ENCODE data around the gene NENF. TPM values are rescaled to one million over a fixed set of nuclear protein-coding genes. Genes with fewer than 3 reads are reported as not detected.
A peak's percentile ranks its signal among the peaks of the same experiment; 100 is the strongest.

NENF gene
- total RNA-seq, 1 donor from 2014 or later = 26.6 TPM

- no peak overlapping the region for H3K27ac Mint-ChIP-seq
- TF ChIP-seq CTCF (IDR thresholded peaks at IDR 0.05; ENCODE audit: unreplicated experiment) = no peak
- H3K4me1 Mint-ChIP-seq (ENCODE audit: low read depth) = peaks cover 20% of the 10 kb centered on the region
- H3K4me3 Mint-ChIP-seq (ENCODE audit: low read depth) = no peak overlapping the region
- no peak for DNase-seq (ENCODE audit: low spot score, unreplicated experiment)
- no peaks in the 10 kb centered on the region for H3K36me3 Mint-ChIP-seq (ENCODE audit: insufficient read depth)
- H3K27me3 Mint-ChIP-seq = peaks cover 2% of the 10 kb centered on the region
- no peaks in the 10 kb centered on the region for H3K9me3 Mint-ChIP-seq (ENCODE audit: low read depth)
These were observed 35.2 kb downstream of the NENF start for GRCh38 chr1:212467843-212468482.

GRCh38 chr1:212470059-212470458, 37.3 kb downstream of the NENF start:
- no peaks in the 10 kb centered on the region for H3K27me3 Mint-ChIP-seq
- no peaks in the 10 kb centered on the region for H3K9me3 Mint-ChIP-seq (ENCODE audit: low read depth)
- no peak for DNase-seq (ENCODE audit: low spot score, unreplicated experiment)
- H3K36me3 Mint-ChIP-seq (ENCODE audit: insufficient read depth) = no peaks in the 10 kb centered on the region
- no peak overlapping the region for H3K4me3 Mint-ChIP-seq (ENCODE audit: low read depth)
- peak overlapping the region; percentile 68 for H3K27ac Mint-ChIP-seq
- H3K4me1 Mint-ChIP-seq (ENCODE audit: low read depth) = peaks cover 10% of the 10 kb centered on the region
- no peak for TF ChIP-seq CTCF (IDR thresholded peaks at IDR 0.05; ENCODE audit: unreplicated experiment)

- no peak for TF ChIP-seq CTCF (IDR thresholded peaks at IDR 0.05; ENCODE audit: unreplicated experiment)
- Mint-ChIP-seq H3K9me3 (ENCODE audit: low read depth) (no peaks in the 10 kb centered on the region), H3K4me1 (ENCODE audit: low read depth) (peaks cover 9% of the 10 kb centered on the region), H3K36me3 (ENCODE audit: insufficient read depth) (no peaks in the 10 kb centered on the region), H3K27me3 (no peaks in the 10 kb centered on the region), H3K4me3 (ENCODE audit: low read depth) (no peak overlapping the region), H3K27ac (peak overlapping the region; percentile 24)
- no peak for DNase-seq (ENCODE audit: low spot score, unreplicated experiment)
These were observed 38.6 kb downstream of the NENF start for GRCh38 chr1:212471286-212471685.

- Mint-ChIP-seq H3K9me3 (ENCODE audit: low read depth) (no peaks in the 10 kb centered on the region), H3K4me3 (ENCODE audit: low read depth) (no peak overlapping the region), H3K27ac (no peak overlapping the region), H3K27me3 (peaks cover 2% of the 10 kb centered on the region), H3K4me1 (ENCODE audit: low read depth) (peaks cover 3% of the 10 kb centered on the region), H3K36me3 (ENCODE audit: insufficient read depth) (no peaks in the 10 kb centered on the region)
- no peak for DNase-seq (ENCODE audit: low spot score, unreplicated experiment)
- no peak for TF ChIP-seq CTCF (IDR thresholded peaks at IDR 0.05; ENCODE audit: unreplicated experiment)
These were observed 39.4 kb downstream of the NENF start for GRCh38 chr1:212471891-212472675.

GRCh38 chr1:212473729-212474128, 41.0 kb downstream of the NENF start:
- Mint-ChIP-seq H3K4me1 (ENCODE audit: low read depth) (peaks cover 3% of the 10 kb centered on the region), H3K27ac (no peak overlapping the region), H3K27me3 (peaks cover 2% of the 10 kb centered on the region), H3K4me3 (ENCODE audit: low read depth) (no peak overlapping the region), H3K36me3 (ENCODE audit: insufficient read depth) (no peaks in the 10 kb centered on the region), H3K9me3 (ENCODE audit: low read depth) (no peaks in the 10 kb centered on the region)
- TF ChIP-seq CTCF (IDR thresholded peaks at IDR 0.05; ENCODE audit: unreplicated experiment) = no peak
- DNase-seq (ENCODE audit: low spot score, unreplicated experiment) = no peak

Data from progenitor cell of endocrine pancreas (in vitro differentiated cells).